GM21526 (cell line): ENCODE measurements around the gene KCND2.

Experiments used
- ATAC-seq: cut with Tn5 transposase; IDR thresholded peaks from one replicate; pipeline ENCODE4 v1.9.1; 2021; ENCODE audit warnings: moderate library complexity; ENCODE audit not compliant: unreplicated experiment, low FRiP score

The KCND2 gene

GRCh38 chr7:120473352-120473751 is 200.4 kb downstream of the KCND2 start:
- ATAC-seq: no peak

- ATAC-seq: peak; percentile 78
Measured at GRCh38 chr7:120475994-120476393, 203.0 kb downstream of the KCND2 start.

- ATAC-seq: no peak
Measured at GRCh38 chr7:120480472-120480871, 207.5 kb downstream of the KCND2 start.

- no peak for ATAC-seq
Measured at GRCh38 chr7:120480930-120481329, 208.0 kb downstream of the KCND2 start.

- ATAC-seq: no peak
Measured at GRCh38 chr7:120486164-120486563, 213.2 kb downstream of the KCND2 start.

GRCh38 chr7:120502132-120502531 is 229.2 kb downstream of the KCND2 start:
- no peak for ATAC-seq

- ATAC-seq: no peak
Measured at GRCh38 chr7:120502825-120503224, 229.8 kb downstream of the KCND2 start.

GRCh38 chr7:120504386-120504785 is 231.4 kb downstream of the KCND2 start:
- ATAC-seq: no peak

- ATAC-seq: no peak
Measured at GRCh38 chr7:120505770-120506169, 232.8 kb downstream of the KCND2 start.

- no peak for ATAC-seq
Measured at GRCh38 chr7:120512701-120513100, 239.7 kb downstream of the KCND2 start.

GRCh38 chr7:120519224-120519623 is 246.2 kb downstream of the KCND2 start:
- ATAC-seq: no peak

- no peak for ATAC-seq
Measured at GRCh38 chr7:120521761-120522737, 249.1 kb downstream of the KCND2 start.

- ATAC-seq: no peak
Measured at GRCh38 chr7:120523985-120524384, 251.0 kb downstream of the KCND2 start.

GRCh38 chr7:120526902-120527509 is 254.0 kb downstream of the KCND2 start:
- no peak for ATAC-seq

GRCh38 chr7:120529736-120530135 is 256.8 kb downstream of the KCND2 start:
- no peak for ATAC-seq

GRCh38 chr7:120538335-120538734 is 265.4 kb downstream of the KCND2 start:
- ATAC-seq: no peak

- no peak for ATAC-seq
Measured at GRCh38 chr7:120539321-120539720, 266.3 kb downstream of the KCND2 start.

- no peak for ATAC-seq
Measured at GRCh38 chr7:120547605-120548004, 274.6 kb downstream of the KCND2 start.

GRCh38 chr7:120550494-120551048 is 277.6 kb downstream of the KCND2 start:
- no peak for ATAC-seq

GRCh38 chr7:120553491-120553890 is 280.5 kb downstream of the KCND2 start:
- peak; percentile 40 for ATAC-seq

GRCh38 chr7:120554960-120555571 is 282.1 kb downstream of the KCND2 start:
- ATAC-seq: peak; percentile 81
